GM23338 (cell line): ENCODE measurements around the gene CLEC1B. TPM values are rescaled to one million over a fixed set of nuclear protein-coding genes. Genes with fewer than 3 reads are reported as not detected.

Source experiments
- ATAC-seq: fragments of 200-7000 bp; cut with Tn5 transposase; 3 replicates; pipeline ENCODE4 v1.9.1; 2020
- DNase-seq: peaks from one replicate; pipeline ENCODE4 v3.0.0-alpha.2; 2015; ENCODE audit warnings: low spot score
- H2AFZ ChIP-seq: fragments of 200-600 bp; sonication (generic); 2 replicates; pipeline ENCODE4 v1.8.0; 2016; ENCODE audit warnings: antibody characterized with exemption, mild to moderate bottlenecking, moderate library complexity
- H3F3A ChIP-seq: fragments of 200-600 bp; sonication (generic); replicated peaks from 2 replicates; pipeline ENCODE4 v1.8.0; 2017; ENCODE audit warnings: antibody characterized with exemption, mixed run types, low read depth
- H3K27ac ChIP-seq: fragments of 200-600 bp; sonication (generic); 2 replicates; pipeline ENCODE4 v1.6.1; 2016; ENCODE audit warnings: low read depth
- H3K27me3 ChIP-seq: fragments of 200-600 bp; sonication (generic); 2 replicates; pipeline ENCODE4 v1.8.0; 2016; ENCODE audit warnings: mild to moderate bottlenecking, mixed run types, moderate library complexity; ENCODE audit not compliant: insufficient read depth
- H3K36me3 ChIP-seq: fragments of 200-600 bp; sonication (generic); 2 replicates; pipeline ENCODE4 v1.8.0; 2016; ENCODE audit warnings: mild to moderate bottlenecking; ENCODE audit not compliant: insufficient read depth
- H3K4me1 ChIP-seq: fragments of 200-600 bp; sonication (generic); 2 replicates; pipeline ENCODE4 v1.8.0; 2016; ENCODE audit warnings: mild to moderate bottlenecking, moderate library complexity; ENCODE audit not compliant: insufficient read depth
- H3K4me2 ChIP-seq: fragments of 200-600 bp; sonication (generic); 2 replicates; pipeline ENCODE4 v1.7.1; 2017; ENCODE audit warnings: mixed run types
- H3K4me3 ChIP-seq: fragments of 200-600 bp; sonication (generic); 2 replicates; pipeline ENCODE4 v1.6.1; 2016; ENCODE audit warnings: mixed run types
- H3K79me2 ChIP-seq: fragments of 200-600 bp; sonication (generic); replicated peaks from 2 replicates; pipeline ENCODE4 v1.8.0; 2017; ENCODE audit warnings: mild to moderate bottlenecking; ENCODE audit not compliant: insufficient read depth
- H3K9me2 ChIP-seq: fragments of 200-600 bp; sonication (generic); 2 replicates; pipeline ENCODE4 v1.8.0; 2017; ENCODE audit not compliant: insufficient read depth
- H4K20me1 ChIP-seq: fragments of 200-600 bp; sonication (generic); replicated peaks from 2 replicates; pipeline ENCODE4 v1.8.0; 2017; ENCODE audit warnings: mild to moderate bottlenecking; ENCODE audit not compliant: insufficient read depth
- H3K27ac Mint-ChIP-seq: 2 replicates; pipeline ENCODE4 v1.8.0; 2020; ENCODE audit warnings: inconsistent platforms, mild to moderate bottlenecking, moderate library complexity, mixed read lengths
- H3K27me3 Mint-ChIP-seq: 3 replicates; pipeline ENCODE4 v1.8.0; 2022; ENCODE audit warnings: low read depth, mild to moderate bottlenecking, moderate library complexity, mixed read lengths, inconsistent platforms; ENCODE audit not compliant: insufficient read depth, poor library complexity
- H3K36me3 Mint-ChIP-seq: 3 replicates; pipeline ENCODE4 v1.8.0; 2021; ENCODE audit warnings: low read depth, mild to moderate bottlenecking, inconsistent platforms, moderate library complexity, mixed read lengths
- H3K4me1 Mint-ChIP-seq: 3 replicates; pipeline ENCODE4 v1.8.0; 2020; ENCODE audit warnings: mild to moderate bottlenecking, inconsistent platforms, mixed read lengths
- H3K4me3 Mint-ChIP-seq: 3 replicates; pipeline ENCODE4 v1.8.0; 2021; ENCODE audit warnings: moderate library complexity, mild to moderate bottlenecking, inconsistent platforms, mixed read lengths
- H3K9me3 Mint-ChIP-seq: 3 replicates; pipeline ENCODE4 v1.8.0; 2020; ENCODE audit warnings: moderate library complexity, mild to moderate bottlenecking, inconsistent platforms, mixed read lengths
- CREB1 ChIP-seq: fragments of 250-450 bp; sonication (Bioruptor Pico); IDR thresholded peaks from 2 replicates; pipeline ENCODE4 v1.5.0; 2020; ENCODE audit warnings: low read depth, mild to moderate bottlenecking, moderate library complexity
- CTCF ChIP-seq, 2 experiments: fragments of 200-600 bp in 1 of 2; sonication (generic) in 1 of 2; conservative IDR thresholded peaks; 2 replicates each; pipeline versions ENCODE4 v1.5.1 to v1.6.1; 2016 to 2017; ENCODE audit warnings: antibody characterized with exemption in 2 of 2, low read depth in 2 of 2, mild to moderate bottlenecking in 2 of 2, moderate library complexity in 1 of 2
- EZH2phosphoT487 ChIP-seq: fragments of 200-600 bp; sonication (generic); IDR thresholded peaks from one replicate; pipeline ENCODE4 v1.8.1; 2018; ENCODE audit warnings: antibody characterized with exemption; ENCODE audit not compliant: unreplicated experiment
- JUNB ChIP-seq: IDR thresholded peaks from one replicate; pipeline ENCODE4 v1.6.1; 2016; ENCODE audit warnings: antibody characterized with exemption; ENCODE audit not compliant: unreplicated experiment
- POLR2AphosphoS5 ChIP-seq: IDR thresholded peaks from 2 replicates; pipeline ENCODE4 v1.6.1; 2016; ENCODE audit warnings: antibody characterized with exemption, low read depth
- REST ChIP-seq: IDR thresholded peaks from one replicate; pipeline ENCODE4 v1.6.1; 2018; ENCODE audit warnings: antibody characterized with exemption; ENCODE audit not compliant: unreplicated experiment
- ZNF462 ChIP-seq: fragments of 250-450 bp; sonication (Bioruptor Pico); IDR thresholded peaks from 2 replicates; pipeline ENCODE4 v1.5.0; 2020; ENCODE audit warnings: mild to moderate bottlenecking, moderate library complexity
- polyA plus RNA-seq: library from polyadenylated mRNA; unstranded; fragments of >200 nt; fragmentation: Nextera tagmentation; extraction: Ambion mirVana; gene quantifications from 2 replicates; pipeline ENCODE4 v1.2.1, GENCODE V29; 2016
- total RNA-seq: library from RNA; depleted of rRNA; stranded (reverse); fragments of >200 nt; shearing (Covaris generic); gene quantifications from 2 replicates; pipeline ENCODE4 v1.2.3, GENCODE V29; 2014
- TF ChIP-seq, protein P1 (sequence below): IDR thresholded peaks from 2 replicates; pipeline ENCODE4 v1.6.1; 2016; ENCODE audit warnings: antibody characterized with exemption

Gene CLEC1B
- total and polyA plus RNA-seq, 2 experiments from 2014 or later = not detected

DNA sequence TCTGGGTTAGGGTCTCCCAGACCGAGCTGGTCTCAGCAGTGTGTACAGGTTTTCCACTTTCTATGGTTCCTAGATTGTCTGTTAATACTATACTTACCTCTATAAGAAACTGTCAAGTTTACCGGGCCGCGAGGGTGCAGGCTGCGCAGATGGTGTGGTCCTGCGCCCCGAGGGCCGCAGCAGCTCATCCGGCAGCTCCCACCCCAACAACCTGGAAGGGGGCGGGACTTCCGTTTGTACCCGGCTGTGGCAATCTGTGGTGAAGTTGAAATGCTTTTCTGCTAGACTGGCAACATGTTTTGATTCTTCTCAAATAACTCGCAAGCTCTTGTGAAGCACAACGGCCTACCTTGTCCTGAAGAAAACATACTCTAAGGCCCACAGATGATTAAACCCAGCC, 31.5 kb upstream of the CLEC1B start, which contains the start of gene CLEC9A (continued):
- TF ChIP-seq REST = no peak
- TF ChIP-seq POLR2AphosphoS5 = no peak
- TF ChIP-seq CTCF (conservative IDR thresholded peaks at IDR 0.05; ENCODE audit: low read depth in 2 of 2) = no peak
- no peak for TF ChIP-seq CREB1
- TF ChIP-seq EZH2phosphoT487 = no peak

DNA sequence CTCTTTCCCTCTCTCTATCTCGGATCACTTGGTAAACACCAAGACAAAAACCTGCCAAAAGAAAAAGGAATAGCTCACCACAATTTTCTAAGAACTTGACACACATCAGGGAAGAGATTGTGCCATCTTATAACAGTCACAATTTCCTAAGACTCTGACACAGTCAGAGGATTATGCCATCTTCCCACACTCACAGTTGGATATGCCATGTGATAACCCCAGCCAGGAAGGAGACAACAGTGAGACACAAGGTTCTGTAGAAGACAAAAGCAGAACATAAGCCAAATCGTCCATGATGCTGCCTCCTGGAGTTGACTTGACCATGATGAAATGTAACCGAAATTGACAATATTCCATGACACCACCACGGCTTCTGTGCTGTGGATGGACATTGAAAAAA, 28.8 kb upstream of the CLEC1B start:
- H3K27ac Mint-ChIP-seq = no peak overlapping the region; the same call in 1 of the 2 replicates
- H3K4me1 Mint-ChIP-seq = peaks cover 11% of the 10 kb centered on the region; the same call in 2 of the 3 replicates
- H3K9me3 Mint-ChIP-seq = peaks cover 9% of the 10 kb centered on the region; the same call in 2 of the 3 replicates
- DNase-seq (no peak), ATAC-seq (no peak)
- Histone ChIP-seq H3K27me3 (no peaks in the 10 kb centered on the region), H3K36me3 (no peaks in the 10 kb centered on the region), H2AFZ (peak overlapping the region; percentile 97), H3K4me3 (no peak overlapping the region), H3K4me1 (no peaks in the 10 kb centered on the region), H3K79me2 (no peaks in the 10 kb centered on the region), H3K4me2 (no peak overlapping the region), H4K20me1 (no peaks in the 10 kb centered on the region), H3F3A (no peaks in the 10 kb centered on the region), H3K9me2 (peaks cover 12% of the 10 kb centered on the region; the same call in 1 of the 2 replicates), H3K27ac (no peak overlapping the region)
- H3K4me3 Mint-ChIP-seq = no peak overlapping the region
- H3K36me3 Mint-ChIP-seq = no peaks in the 10 kb centered on the region; the same call in 2 of the 3 replicates
- no peaks in the 10 kb centered on the region for H3K27me3 Mint-ChIP-seq
- TF ChIP-seq POLR2AphosphoS5 = no peak
- no peak for TF ChIP-seq JUNB
- TF ChIP-seq ZNF462 (CRISPR knock-in tag) = no peak
- TF ChIP-seq REST = no peak
- TF ChIP-seq, protein P1, sequence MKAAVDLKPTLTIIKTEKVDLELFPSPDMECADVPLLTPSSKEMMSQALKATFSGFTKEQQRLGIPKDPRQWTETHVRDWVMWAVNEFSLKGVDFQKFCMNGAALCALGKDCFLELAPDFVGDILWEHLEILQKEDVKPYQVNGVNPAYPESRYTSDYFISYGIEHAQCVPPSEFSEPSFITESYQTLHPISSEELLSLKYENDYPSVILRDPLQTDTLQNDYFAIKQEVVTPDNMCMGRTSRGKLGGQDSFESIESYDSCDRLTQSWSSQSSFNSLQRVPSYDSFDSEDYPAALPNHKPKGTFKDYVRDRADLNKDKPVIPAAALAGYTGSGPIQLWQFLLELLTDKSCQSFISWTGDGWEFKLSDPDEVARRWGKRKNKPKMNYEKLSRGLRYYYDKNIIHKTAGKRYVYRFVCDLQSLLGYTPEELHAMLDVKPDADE = no peak
